NB4 (cell line): ENCODE results near the gene FBN1.

Source experiments
- CTCF ChIP-seq: IDR thresholded peaks from one replicate; pipeline ENCODE4 v1.5.1; 2012; ENCODE audit warnings: low read depth, low read length
- MAX ChIP-seq: IDR thresholded peaks from 2 replicates; pipeline ENCODE4 v1.6.1; 2011; ENCODE audit warnings: low read depth, low read length
- MYC ChIP-seq: IDR thresholded peaks from 2 replicates; pipeline ENCODE4 v1.6.1; 2011; ENCODE audit warnings: low read depth, low read length
- POLR2A ChIP-seq: IDR thresholded peaks from 2 replicates; pipeline ENCODE4 v1.6.1; 2011; ENCODE audit warnings: mild to moderate bottlenecking; ENCODE audit not compliant: insufficient read length; ENCODE audit errors: extremely low read depth

- TF ChIP-seq CTCF (no peak), POLR2A (no peak), MAX (no peak), MYC (no peak)
Observed at GRCh38 chr15:48604567-48604966, 40.9 kb downstream of the FBN1 start.
